GM23338 (cell line): ENCODE data around the gene YIPF1. TPM values are rescaled to one million over a fixed set of nuclear protein-coding genes. Genes with fewer than 3 reads are reported as not detected.

Source experiments
- ATAC-seq: fragments of 200-7000 bp; cut with Tn5 transposase; 3 replicates; pipeline ENCODE4 v1.9.1; 2020
- DNase-seq: peaks from one replicate; pipeline ENCODE4 v3.0.0-alpha.2; 2015; ENCODE audit warnings: low spot score
- H2AFZ ChIP-seq: fragments of 200-600 bp; sonication (generic); 2 replicates; pipeline ENCODE4 v1.8.0; 2016; ENCODE audit warnings: antibody characterized with exemption, mild to moderate bottlenecking, moderate library complexity
- H3F3A ChIP-seq: fragments of 200-600 bp; sonication (generic); replicated peaks from 2 replicates; pipeline ENCODE4 v1.8.0; 2017; ENCODE audit warnings: antibody characterized with exemption, mixed run types, low read depth
- H3K27ac ChIP-seq: fragments of 200-600 bp; sonication (generic); 2 replicates; pipeline ENCODE4 v1.6.1; 2016; ENCODE audit warnings: low read depth
- H3K27me3 ChIP-seq: fragments of 200-600 bp; sonication (generic); 2 replicates; pipeline ENCODE4 v1.8.0; 2016; ENCODE audit warnings: mild to moderate bottlenecking, mixed run types, moderate library complexity; ENCODE audit not compliant: insufficient read depth
- H3K36me3 ChIP-seq: fragments of 200-600 bp; sonication (generic); 2 replicates; pipeline ENCODE4 v1.8.0; 2016; ENCODE audit warnings: mild to moderate bottlenecking; ENCODE audit not compliant: insufficient read depth
- H3K4me1 ChIP-seq: fragments of 200-600 bp; sonication (generic); 2 replicates; pipeline ENCODE4 v1.8.0; 2016; ENCODE audit warnings: mild to moderate bottlenecking, moderate library complexity; ENCODE audit not compliant: insufficient read depth
- H3K4me2 ChIP-seq: fragments of 200-600 bp; sonication (generic); 2 replicates; pipeline ENCODE4 v1.7.1; 2017; ENCODE audit warnings: mixed run types
- H3K4me3 ChIP-seq: fragments of 200-600 bp; sonication (generic); 2 replicates; pipeline ENCODE4 v1.6.1; 2016; ENCODE audit warnings: mixed run types
- H3K79me2 ChIP-seq: fragments of 200-600 bp; sonication (generic); replicated peaks from 2 replicates; pipeline ENCODE4 v1.8.0; 2017; ENCODE audit warnings: mild to moderate bottlenecking; ENCODE audit not compliant: insufficient read depth
- H3K9me2 ChIP-seq: fragments of 200-600 bp; sonication (generic); 2 replicates; pipeline ENCODE4 v1.8.0; 2017; ENCODE audit not compliant: insufficient read depth
- H4K20me1 ChIP-seq: fragments of 200-600 bp; sonication (generic); replicated peaks from 2 replicates; pipeline ENCODE4 v1.8.0; 2017; ENCODE audit warnings: mild to moderate bottlenecking; ENCODE audit not compliant: insufficient read depth
- H3K27ac Mint-ChIP-seq: 2 replicates; pipeline ENCODE4 v1.8.0; 2020; ENCODE audit warnings: inconsistent platforms, mild to moderate bottlenecking, moderate library complexity, mixed read lengths
- H3K27me3 Mint-ChIP-seq: 3 replicates; pipeline ENCODE4 v1.8.0; 2022; ENCODE audit warnings: low read depth, mild to moderate bottlenecking, moderate library complexity, mixed read lengths, inconsistent platforms; ENCODE audit not compliant: insufficient read depth, poor library complexity
- H3K36me3 Mint-ChIP-seq: 3 replicates; pipeline ENCODE4 v1.8.0; 2021; ENCODE audit warnings: low read depth, mild to moderate bottlenecking, inconsistent platforms, moderate library complexity, mixed read lengths
- H3K4me1 Mint-ChIP-seq: 3 replicates; pipeline ENCODE4 v1.8.0; 2020; ENCODE audit warnings: mild to moderate bottlenecking, inconsistent platforms, mixed read lengths
- H3K4me3 Mint-ChIP-seq: 3 replicates; pipeline ENCODE4 v1.8.0; 2021; ENCODE audit warnings: moderate library complexity, mild to moderate bottlenecking, inconsistent platforms, mixed read lengths
- H3K9me3 Mint-ChIP-seq: 3 replicates; pipeline ENCODE4 v1.8.0; 2020; ENCODE audit warnings: moderate library complexity, mild to moderate bottlenecking, inconsistent platforms, mixed read lengths
- CREB1 ChIP-seq: fragments of 250-450 bp; sonication (Bioruptor Pico); IDR thresholded peaks from 2 replicates; pipeline ENCODE4 v1.5.0; 2020; ENCODE audit warnings: low read depth, mild to moderate bottlenecking, moderate library complexity
- EZH2 ChIP-seq: fragments of 200-600 bp; sonication (generic); IDR thresholded peaks from one replicate; pipeline ENCODE4 v1.8.0; 2017; ENCODE audit warnings: antibody characterized with exemption, mild to moderate bottlenecking, low read depth; ENCODE audit not compliant: unreplicated experiment
- EZH2phosphoT487 ChIP-seq: fragments of 200-600 bp; sonication (generic); IDR thresholded peaks from one replicate; pipeline ENCODE4 v1.8.1; 2018; ENCODE audit warnings: antibody characterized with exemption; ENCODE audit not compliant: unreplicated experiment
- NANOG ChIP-seq: IDR thresholded peaks from 2 replicates; pipeline ENCODE4 v1.6.1; 2016; ENCODE audit warnings: antibody characterized with exemption, borderline replicate concordance
- POLR2AphosphoS5 ChIP-seq: IDR thresholded peaks from 2 replicates; pipeline ENCODE4 v1.6.1; 2016; ENCODE audit warnings: antibody characterized with exemption, low read depth
- STAT1 ChIP-seq: IDR thresholded peaks from one replicate; pipeline ENCODE4 v1.6.1; 2016; ENCODE audit warnings: antibody characterized with exemption; ENCODE audit not compliant: unreplicated experiment
- ZNF114 ChIP-seq: fragments of 250-450 bp; sonication (Bioruptor Pico); IDR thresholded peaks from 2 replicates; pipeline ENCODE4 v1.5.0; 2020; ENCODE audit warnings: mild to moderate bottlenecking, moderate library complexity
- polyA plus RNA-seq: library from polyadenylated mRNA; unstranded; fragments of >200 nt; fragmentation: Nextera tagmentation; extraction: Ambion mirVana; gene quantifications from 2 replicates; pipeline ENCODE4 v1.2.1, GENCODE V29; 2016
- total RNA-seq: library from RNA; depleted of rRNA; stranded (reverse); fragments of >200 nt; shearing (Covaris generic); gene quantifications from 2 replicates; pipeline ENCODE4 v1.2.3, GENCODE V29; 2014
- TF ChIP-seq, protein P1 (sequence below): IDR thresholded peaks from 2 replicates; pipeline ENCODE4 v1.6.1; 2016; ENCODE audit warnings: antibody characterized with exemption
- TF ChIP-seq, protein P2 (sequence below): fragments of 250-450 bp; sonication (Bioruptor Pico); IDR thresholded peaks from 2 replicates; pipeline ENCODE4 v1.5.0; 2020; ENCODE audit warnings: mild to moderate bottlenecking, moderate library complexity

The YIPF1 gene
- total and polyA plus RNA-seq, 2 experiments from 2014 or later = 14.1 to 24.0 TPM

DNA sequence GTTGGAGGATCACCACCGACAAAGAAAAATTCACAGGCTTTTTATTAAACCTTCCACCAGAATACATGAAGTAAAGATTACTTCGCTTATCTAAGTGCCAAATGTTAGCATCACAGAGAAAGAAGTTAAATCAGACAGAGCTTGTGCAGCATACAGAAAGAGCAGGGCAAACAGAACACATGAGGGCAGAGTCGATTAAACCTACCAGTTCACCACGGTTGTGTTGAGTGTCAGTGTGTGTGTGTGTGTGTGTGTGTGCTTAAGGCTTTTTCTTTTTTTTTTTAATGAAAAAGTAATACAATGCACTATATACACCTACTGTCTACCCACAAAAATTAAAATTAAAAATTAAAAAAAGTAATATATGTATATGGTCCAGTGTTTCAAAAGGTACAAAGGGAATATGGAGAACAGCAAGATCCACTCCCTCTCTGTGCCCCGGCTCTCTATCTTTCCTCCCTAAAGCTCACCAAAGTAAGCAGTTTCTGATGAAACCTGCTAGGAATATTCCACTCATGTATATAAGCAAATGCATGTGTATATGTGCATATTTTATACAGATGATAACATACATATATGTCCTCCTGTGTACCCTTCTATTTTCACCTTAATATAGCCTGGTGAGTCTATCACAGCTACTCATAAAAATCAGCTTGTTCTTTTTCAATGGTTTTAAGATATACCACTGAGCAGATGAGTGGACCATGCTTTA, 17.7 kb downstream of the YIPF1 start:
- no peak overlapping the region for H3K27ac Mint-ChIP-seq
- peaks cover 3% of the 10 kb centered on the region for H3K27me3 Mint-ChIP-seq
- TF ChIP-seq STAT1 (no peak), NANOG (no peak), CREB1 (CRISPR knock-in tag) (no peak), ZNF114 (no peak), EZH2phosphoT487 (no peak), POLR2AphosphoS5 (no peak), EZH2 (no peak)
- TF ChIP-seq, protein P1, sequence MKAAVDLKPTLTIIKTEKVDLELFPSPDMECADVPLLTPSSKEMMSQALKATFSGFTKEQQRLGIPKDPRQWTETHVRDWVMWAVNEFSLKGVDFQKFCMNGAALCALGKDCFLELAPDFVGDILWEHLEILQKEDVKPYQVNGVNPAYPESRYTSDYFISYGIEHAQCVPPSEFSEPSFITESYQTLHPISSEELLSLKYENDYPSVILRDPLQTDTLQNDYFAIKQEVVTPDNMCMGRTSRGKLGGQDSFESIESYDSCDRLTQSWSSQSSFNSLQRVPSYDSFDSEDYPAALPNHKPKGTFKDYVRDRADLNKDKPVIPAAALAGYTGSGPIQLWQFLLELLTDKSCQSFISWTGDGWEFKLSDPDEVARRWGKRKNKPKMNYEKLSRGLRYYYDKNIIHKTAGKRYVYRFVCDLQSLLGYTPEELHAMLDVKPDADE = no peak
- TF ChIP-seq, protein P2, sequence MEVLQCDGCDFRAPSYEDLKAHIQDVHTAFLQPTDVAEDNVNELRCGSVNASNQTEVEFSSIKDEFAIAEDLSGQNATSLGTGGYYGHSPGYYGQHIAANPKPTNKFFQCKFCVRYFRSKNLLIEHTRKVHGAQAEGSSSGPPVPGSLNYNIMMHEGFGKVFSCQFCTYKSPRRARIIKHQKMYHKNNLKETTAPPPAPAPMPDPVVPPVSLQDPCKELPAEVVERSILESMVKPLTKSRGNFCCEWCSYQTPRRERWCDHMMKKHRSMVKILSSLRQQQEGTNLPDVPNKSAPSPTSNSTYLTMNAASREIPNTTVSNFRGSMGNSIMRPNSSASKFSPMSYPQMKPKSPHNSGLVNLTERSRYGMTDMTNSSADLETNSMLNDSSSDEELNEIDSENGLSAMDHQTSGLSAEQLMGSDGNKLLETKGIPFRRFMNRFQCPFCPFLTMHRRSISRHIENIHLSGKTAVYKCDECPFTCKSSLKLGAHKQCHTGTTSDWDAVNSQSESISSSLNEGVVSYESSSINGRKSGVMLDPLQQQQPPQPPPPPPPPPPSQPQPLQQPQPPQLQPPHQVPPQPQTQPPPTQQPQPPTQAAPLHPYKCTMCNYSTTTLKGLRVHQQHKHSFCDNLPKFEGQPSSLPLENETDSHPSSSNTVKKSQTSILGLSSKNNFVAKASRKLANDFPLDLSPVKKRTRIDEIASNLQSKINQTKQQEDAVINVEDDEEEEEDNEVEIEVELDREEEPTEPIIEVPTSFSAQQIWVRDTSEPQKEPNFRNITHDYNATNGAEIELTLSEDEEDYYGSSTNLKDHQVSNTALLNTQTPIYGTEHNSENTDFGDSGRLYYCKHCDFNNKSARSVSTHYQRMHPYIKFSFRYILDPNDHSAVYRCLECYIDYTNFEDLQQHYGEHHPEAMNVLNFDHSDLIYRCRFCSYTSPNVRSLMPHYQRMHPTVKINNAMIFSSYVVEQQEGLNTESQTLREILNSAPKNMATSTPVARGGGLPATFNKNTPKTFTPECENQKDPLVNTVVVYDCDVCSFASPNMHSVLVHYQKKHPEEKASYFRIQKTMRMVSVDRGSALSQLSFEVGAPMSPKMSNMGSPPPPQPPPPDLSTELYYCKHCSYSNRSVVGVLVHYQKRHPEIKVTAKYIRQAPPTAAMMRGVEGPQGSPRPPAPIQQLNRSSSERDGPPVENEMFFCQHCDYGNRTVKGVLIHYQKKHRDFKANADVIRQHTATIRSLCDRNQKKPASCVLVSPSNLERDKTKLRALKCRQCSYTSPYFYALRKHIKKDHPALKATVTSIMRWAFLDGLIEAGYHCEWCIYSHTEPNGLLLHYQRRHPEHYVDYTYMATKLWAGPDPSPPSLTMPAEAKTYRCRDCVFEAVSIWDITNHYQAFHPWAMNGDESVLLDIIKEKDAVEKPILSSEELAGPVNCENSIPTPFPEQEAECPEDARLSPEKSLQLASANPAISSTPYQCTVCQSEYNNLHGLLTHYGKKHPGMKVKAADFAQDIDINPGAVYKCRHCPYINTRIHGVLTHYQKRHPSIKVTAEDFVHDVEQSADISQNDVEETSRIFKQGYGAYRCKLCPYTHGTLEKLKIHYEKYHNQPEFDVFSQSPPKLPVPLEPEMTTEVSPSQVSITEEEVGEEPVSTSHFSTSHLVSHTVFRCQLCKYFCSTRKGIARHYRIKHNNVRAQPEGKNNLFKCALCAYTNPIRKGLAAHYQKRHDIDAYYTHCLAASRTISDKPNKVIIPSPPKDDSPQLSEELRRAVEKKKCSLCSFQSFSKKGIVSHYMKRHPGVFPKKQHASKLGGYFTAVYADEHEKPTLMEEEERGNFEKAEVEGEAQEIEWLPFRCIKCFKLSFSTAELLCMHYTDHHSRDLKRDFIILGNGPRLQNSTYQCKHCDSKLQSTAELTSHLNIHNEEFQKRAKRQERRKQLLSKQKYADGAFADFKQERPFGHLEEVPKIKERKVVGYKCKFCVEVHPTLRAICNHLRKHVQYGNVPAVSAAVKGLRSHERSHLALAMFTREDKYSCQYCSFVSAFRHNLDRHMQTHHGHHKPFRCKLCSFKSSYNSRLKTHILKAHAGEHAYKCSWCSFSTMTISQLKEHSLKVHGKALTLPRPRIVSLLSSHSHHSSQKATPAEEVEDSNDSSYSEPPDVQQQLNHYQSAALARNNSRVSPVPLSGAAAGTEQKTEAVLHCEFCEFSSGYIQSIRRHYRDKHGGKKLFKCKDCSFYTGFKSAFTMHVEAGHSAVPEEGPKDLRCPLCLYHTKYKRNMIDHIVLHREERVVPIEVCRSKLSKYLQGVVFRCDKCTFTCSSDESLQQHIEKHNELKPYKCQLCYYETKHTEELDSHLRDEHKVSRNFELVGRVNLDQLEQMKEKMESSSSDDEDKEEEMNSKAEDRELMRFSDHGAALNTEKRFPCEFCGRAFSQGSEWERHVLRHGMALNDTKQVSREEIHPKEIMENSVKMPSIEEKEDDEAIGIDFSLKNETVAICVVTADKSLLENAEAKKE (CRISPR knock-in tag) = no peak
- ATAC-seq (no peak), DNase-seq (no peak)
- H3K4me2 ChIP-seq = no peak overlapping the region
- H3K36me3 Mint-ChIP-seq = peaks cover 18% of the 10 kb centered on the region; the same call in 2 of the 3 replicates
- H4K20me1 ChIP-seq = no peaks in the 10 kb centered on the region; the same call in none of the 2 replicates
- no peak overlapping the region for H3K4me3 Mint-ChIP-seq
- H3K27ac ChIP-seq = no peak overlapping the region
- no peaks in the 10 kb centered on the region for H3F3A ChIP-seq
- no peaks in the 10 kb centered on the region for H3K4me1 ChIP-seq
- no peak overlapping the region for H2AFZ ChIP-seq
- H3K79me2 ChIP-seq = no peaks in the 10 kb centered on the region
- H3K4me3 ChIP-seq = no peak overlapping the region
- H3K27me3 ChIP-seq = no peaks in the 10 kb centered on the region
- H3K9me2 ChIP-seq = no peaks in the 10 kb centered on the region
- no peaks in the 10 kb centered on the region; the same call in 2 of the 3 replicates for H3K4me1 Mint-ChIP-seq
- no peaks in the 10 kb centered on the region for H3K9me3 Mint-ChIP-seq
- H3K36me3 ChIP-seq = peaks cover 8% of the 10 kb centered on the region
